A549 (cell line): Measurements from ENCODE around the gene ARHGEF6.

Experiments used
- CEBPB ChIP-seq, 2 experiments: fragments of >200 bp in 1 of 2; sonication (Bioruptor Twin) in 1 of 2; formaldehyde crosslinking in 1 of 2; IDR thresholded peaks; 2 replicates each; pipeline ENCODE4 v1.6.1; 2012 to 2016
- CTCF ChIP-seq: fragments of >200 bp; sonication (Bioruptor Twin); formaldehyde crosslinking; IDR thresholded peaks from 3 replicates; pipeline ENCODE4 v1.5.1; 2016
- ELK1 ChIP-seq: fragments of 150-350 bp; IDR thresholded peaks from 2 replicates; pipeline ENCODE4 v1.6.1; 2014; ENCODE audit warnings: low read depth, mild to moderate bottlenecking, low read length
- KDM1A ChIP-seq: fragments of 200-600 bp; sonication (generic); IDR thresholded peaks from 2 replicates; pipeline ENCODE4 v1.6.1; 2016; ENCODE audit warnings: low read depth, mild to moderate bottlenecking
- MAX ChIP-seq: IDR thresholded peaks from 2 replicates; pipeline ENCODE4 v1.6.1; 2012
- POLR2A ChIP-seq: IDR thresholded peaks from 2 replicates; pipeline ENCODE4 v1.6.1; 2012; ENCODE audit warnings: mild to moderate bottlenecking, low read length
- RAD21 ChIP-seq, 2 experiments: fragments of >200 bp in 1 of 2; sonication (Bioruptor Twin) in 1 of 2; formaldehyde crosslinking in 1 of 2; IDR thresholded peaks in 1 of 2; conservative IDR thresholded peaks in 1 of 2; 2 replicates in 1 of 2; 3 replicates in 1 of 2; pipeline ENCODE4 v1.6.1; 2012 to 2018; ENCODE audit warnings: inconsistent platforms in 1 of 2
- SREBF2 ChIP-seq: fragments of 450-650 bp; IDR thresholded peaks from 2 replicates; pipeline ENCODE4 v1.6.1; 2014; ENCODE audit warnings: mild to moderate bottlenecking, moderate library complexity
- TP53 ChIP-seq: fragments of 250-450 bp; sonication (Bioruptor Pico); IDR thresholded peaks from 2 replicates; pipeline ENCODE4 v1.5.0; 2021; ENCODE audit warnings: mild to moderate bottlenecking, moderate library complexity
- USF2 ChIP-seq: fragments of 450-650 bp; IDR thresholded peaks from 2 replicates; pipeline ENCODE4 v1.6.1; 2014; ENCODE audit warnings: antibody characterized with exemption
- ZFP36 ChIP-seq: fragments of 450-650 bp; IDR thresholded peaks from 2 replicates; pipeline ENCODE4 v1.6.1; 2014; ENCODE audit warnings: borderline replicate concordance; ENCODE audit not compliant: partially characterized antibody
- ZNF302 ChIP-seq: fragments of 250-450 bp; sonication (Bioruptor Pico); IDR thresholded peaks from 2 replicates; pipeline ENCODE4 v1.9.0; 2021; ENCODE audit warnings: inconsistent platforms, mild to moderate bottlenecking, moderate library complexity

GRCh38 chrX:136778020-136778419, 2.7 kb downstream of the ARHGEF6 start:
- TF ChIP-seq ZFP36 (no peak), MAX (no peak), CTCF (no peak), KDM1A (no peak), CEBPB (IDR thresholded peaks at IDR 0.05) (no peak), SREBF2 (no peak), ELK1 (no peak), POLR2A (no peak), ZNF302 (CRISPR knock-in tag) (no peak), TP53 (no peak), USF2 (no peak), RAD21 (conservative IDR thresholded peaks at IDR 0.05 in 1 of 2, IDR thresholded peaks at IDR 0.05 in 1 of 2) (no peak)
